HG02840 (cell line): ENCODE data around the gene SPOCD1.

Source experiments
- ATAC-seq: cut with Tn5 transposase; IDR thresholded peaks from one replicate; pipeline ENCODE4 v1.9.1; 2021; ENCODE audit warnings: mild to moderate bottlenecking, moderate library complexity, moderate number of reproducible peaks; ENCODE audit not compliant: unreplicated experiment, low FRiP score

SPOCD1 gene

DNA sequence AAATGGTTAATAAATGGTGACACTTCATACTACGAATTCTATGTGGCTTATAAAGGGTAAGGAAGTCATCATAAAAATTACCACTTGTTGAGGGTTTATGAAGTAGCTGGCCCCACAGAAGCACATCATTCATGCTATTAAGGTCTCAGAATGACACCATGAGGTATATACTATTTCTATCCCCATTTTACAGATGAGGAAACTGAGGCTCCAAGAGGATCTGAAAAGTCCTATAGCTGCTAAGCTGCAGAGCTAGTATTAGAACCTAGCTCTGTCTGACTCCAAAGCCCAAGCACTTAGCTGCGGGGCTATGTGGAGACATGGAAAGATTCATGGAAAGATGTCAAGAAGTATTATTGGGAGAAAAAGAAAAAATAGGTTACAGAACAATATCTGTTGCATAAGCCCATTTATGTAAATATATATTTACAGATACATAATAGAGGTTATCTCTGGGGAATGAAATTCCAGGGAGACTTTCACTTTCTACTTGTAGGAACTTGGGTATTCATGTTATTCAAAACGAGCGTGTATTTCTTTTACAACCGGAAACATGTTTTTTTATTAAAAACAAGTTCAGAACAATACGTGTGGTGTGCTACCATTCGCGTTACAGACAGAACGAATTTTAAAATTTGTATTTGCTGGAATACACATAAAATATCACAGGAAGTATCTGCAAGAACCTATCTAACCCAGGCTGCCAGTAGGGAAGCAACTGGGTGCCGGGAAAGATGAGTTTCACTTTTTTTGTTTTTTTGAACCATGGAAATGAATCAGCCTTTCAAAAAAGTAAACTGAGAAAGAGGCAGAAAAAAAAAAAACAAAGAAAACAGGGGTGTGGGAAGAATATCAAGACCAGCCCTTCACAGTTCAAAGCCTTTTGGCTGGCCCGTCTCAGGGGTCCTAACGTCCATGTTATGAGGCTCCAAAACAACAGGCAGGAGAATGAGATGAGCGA is 13.4 kb downstream of the SPOCD1 start:
- no peak for ATAC-seq

DNA sequence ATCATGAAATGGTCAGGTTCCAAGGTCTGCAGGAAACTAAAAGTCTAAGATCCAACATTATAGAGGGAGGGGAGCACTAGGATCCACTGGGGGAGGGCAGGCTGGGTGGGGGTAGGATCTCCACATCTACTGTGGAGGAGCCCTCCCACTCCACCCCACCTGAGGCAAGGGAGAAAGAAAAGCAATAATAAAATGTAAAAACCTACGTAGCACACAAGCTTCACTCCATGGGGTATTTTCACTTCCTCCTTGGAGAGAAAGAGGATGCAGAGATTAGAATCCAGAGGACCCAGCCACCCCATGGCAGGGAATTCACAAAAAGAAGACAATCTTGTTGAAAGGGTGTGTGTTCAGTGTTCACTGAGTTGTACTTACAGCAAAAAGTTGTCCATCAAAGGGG is 14.4 kb downstream of the SPOCD1 start:
- no peak for ATAC-seq

DNA sequence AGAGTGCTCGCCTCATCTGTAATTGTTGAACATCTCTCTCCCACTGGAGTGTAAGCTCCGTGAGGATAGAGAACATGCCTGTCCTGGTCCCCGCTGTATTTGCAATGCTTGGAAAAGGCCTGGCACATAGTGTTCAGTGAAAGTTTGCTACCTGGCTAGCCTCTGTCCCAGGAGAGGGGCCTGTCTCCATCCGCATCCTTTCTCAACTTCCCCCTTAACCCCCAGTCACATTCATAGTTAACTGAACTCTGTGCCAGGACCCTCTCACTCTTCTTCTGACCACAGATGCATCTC is 15.2 kb downstream of the SPOCD1 start:
- ATAC-seq, result no peak

DNA sequence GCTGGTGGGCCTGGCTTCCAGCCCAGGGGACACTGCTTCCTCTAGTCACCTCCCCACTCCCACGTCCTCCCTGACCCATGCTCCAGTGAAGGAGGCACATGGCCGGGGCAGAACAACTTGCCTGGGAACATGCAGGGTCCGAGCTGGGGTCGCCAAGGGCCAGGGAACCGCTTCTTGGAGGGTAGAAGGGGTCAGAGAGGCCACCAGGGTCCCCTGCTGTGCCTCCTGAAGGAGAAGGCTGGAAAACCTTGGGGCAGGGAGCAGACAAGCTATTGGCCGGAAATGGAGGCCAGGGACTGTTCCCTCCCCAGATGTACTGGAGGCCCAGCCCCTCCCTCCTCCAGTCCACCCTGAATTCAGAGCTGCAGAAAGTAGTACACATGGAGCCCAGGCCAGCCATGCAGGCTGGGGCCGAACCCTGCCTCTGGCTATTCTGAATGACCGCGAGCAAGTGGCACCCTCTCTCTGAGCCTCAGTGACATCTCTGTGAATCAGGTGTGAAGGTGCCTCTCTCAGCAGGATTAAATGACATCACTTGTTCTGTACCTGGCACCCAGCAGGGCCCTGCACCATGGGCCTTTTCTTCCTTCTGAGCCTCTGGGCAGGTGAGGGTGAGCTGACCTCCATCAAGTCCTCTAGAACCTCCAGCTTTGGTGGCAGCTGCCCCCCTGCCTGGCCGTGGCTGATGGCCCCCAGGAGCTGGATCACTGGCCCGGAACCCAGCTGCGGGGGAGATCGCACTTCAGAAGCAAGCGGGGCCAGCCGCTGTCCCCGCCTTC is 15.7 kb downstream of the SPOCD1 start:
- no peak for ATAC-seq

DNA sequence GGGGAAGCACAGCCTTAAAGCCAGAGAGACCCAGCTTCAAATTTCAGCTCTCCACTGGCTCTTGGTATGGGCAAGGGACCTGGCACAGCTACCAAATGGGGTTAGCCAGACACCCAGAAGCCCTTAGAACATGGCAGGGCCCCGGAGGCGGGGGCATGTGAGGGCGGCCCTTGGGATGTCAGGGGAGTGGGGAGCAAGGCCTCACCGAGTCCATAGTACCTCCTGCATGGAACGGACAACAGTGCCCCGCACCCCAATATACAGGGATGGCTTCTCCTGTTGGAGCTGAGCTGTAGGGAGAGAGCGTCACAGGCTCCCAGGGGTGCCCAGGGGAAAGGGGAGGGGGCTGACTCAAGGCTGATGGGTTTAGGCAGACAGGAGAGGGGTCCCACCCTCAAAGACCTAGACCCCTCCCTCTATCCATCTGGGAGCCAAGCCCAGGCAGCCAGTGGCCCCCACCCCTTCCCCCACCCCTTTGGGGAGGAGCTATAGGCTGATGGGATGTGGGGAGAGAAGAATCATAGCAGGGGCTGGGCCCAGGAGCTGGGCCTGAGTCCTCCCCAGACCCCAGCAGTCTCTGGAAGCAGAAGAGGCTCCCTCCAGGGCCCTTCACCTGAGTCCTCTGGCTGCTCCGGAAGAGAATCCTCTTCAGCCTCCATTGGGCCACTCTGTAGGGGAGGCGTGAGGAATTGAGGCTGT is 16.5 kb downstream of the SPOCD1 start:
- no peak for ATAC-seq

DNA sequence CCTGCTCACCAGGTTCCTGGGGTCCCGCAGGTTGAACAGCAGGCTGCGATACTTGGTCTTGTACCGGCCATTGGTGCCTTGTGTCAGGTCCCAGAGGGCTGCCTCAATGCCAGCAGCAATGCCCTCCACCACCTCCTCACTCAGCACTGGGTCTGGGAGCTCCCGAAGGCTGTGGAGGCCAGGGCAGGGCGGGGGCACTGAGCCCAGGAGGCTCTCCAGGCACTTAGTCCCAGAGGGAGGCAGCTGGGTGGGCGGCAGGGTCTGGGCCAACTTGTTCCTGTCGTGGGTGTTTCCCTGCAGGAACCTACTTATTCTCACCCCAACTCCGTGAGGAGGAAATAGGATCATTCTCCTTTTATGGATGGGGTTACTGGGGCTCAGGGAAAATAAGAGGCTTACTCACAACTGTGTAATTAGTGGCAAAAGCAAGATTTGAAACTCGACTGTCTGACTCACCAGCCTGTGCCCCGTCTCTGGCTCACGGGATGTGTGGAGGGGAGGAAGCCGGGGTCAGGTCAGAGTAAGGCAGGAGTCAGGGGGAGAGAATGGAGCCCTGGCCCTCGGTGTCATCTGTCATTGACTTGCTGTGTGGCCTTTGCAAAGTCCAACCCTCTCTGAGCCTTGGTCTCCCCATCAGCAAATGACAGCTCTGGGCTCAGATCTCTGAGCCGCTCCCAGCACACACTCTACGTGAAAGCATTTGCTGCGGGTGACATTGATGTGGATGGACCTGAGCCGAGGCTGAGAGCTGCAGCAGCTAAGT is 17.2 kb downstream of the SPOCD1 start:
- ATAC-seq, result no peak

DNA sequence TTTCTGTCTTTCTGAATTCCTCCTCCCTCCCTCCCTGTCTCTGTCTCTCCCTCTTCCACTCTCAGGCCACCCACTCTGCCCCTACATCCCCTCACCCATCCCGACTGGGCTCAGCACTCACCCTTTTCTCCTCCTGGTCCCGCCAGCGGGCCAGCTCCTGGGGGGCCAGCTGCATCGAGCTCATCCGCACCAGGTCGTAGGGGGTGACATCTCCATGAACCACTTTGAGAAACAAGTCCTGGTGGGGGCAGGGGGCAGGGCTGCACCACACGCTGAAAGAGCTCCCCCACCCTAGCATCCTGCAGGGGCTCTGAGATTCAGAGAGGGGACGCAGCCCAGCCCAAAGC is 17.8 kb downstream of the SPOCD1 start:
- ATAC-seq, result no peak

DNA sequence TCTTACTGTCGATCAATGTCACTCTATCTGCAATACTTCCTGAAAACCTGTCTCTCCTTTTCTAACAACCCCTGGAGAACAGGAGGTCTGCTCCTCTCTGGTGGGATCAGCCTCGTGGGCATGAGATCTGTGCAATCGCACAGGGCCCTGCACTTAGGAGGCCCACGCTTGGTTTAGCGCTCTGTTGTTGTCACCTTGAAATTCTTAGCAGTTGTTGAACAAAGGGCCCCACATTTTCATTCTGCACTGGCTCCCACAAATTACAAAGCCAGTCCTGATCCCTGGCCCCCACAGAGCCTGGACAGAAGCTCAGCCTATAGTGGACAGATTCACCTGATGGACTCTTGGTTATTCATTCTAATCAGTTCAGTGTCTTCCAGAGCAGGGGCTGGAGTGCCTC is 18.6 kb downstream of the SPOCD1 start:
- ATAC-seq, result no peak

DNA sequence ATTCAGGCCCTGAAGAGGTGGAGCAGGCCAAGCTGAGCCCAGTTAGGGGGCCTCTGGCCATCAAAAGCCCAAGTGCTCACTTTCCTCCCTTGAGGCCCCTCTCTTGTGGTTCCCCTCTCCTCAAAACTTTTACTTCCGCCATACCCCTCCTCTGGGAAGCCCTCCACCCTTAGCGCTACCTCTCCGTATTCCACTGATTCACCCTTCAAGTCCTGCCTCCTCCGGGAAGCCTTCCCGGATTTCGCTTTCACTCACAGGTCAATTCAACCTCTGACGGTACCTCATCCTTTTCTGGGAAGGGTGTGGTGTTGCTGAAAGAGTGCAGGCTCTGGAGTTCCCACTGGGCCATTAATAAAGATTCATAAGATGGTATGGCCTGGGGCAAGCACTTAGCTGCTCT is 19.1 kb downstream of the SPOCD1 start:
- no peak for ATAC-seq

DNA sequence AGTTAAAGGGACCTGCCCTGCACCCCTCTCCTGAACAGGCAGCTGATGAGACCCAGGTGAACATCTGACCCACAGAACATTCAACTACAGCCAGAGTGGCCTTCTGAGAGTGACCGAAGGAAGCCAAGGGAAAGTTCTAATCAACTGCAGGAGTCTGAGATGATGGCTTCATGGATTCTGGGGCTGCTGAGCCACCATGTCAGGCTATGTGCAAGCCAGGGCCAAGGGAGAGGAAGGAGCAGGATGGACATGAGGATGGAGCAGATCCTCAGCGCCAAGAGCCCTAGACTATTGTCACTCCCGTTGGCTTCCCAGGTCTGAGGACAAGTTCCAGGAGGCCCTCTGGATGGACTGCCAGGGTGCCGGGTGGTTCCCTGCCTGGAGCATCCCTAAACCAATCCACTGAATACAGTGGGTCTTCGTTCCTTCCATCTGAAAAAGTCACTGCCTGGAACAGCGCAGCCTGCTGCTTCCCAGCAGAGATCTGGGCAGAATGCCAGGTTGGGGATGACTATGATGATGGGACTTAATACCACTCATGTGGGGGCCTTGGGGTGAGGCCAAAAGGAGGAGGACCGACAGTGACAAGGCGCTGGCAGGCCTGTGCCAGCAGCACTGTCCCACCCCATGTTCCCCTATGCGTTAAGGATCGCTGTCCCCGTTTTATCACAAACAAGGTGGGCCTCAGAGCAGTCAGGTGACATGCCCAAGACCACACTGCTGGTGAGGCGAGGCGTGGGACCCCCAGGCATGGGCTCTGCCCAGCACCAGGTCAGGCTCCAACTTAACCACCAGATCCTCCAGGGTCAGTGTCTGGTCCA is 19.8 kb downstream of the SPOCD1 start:
- ATAC-seq, result no peak

DNA sequence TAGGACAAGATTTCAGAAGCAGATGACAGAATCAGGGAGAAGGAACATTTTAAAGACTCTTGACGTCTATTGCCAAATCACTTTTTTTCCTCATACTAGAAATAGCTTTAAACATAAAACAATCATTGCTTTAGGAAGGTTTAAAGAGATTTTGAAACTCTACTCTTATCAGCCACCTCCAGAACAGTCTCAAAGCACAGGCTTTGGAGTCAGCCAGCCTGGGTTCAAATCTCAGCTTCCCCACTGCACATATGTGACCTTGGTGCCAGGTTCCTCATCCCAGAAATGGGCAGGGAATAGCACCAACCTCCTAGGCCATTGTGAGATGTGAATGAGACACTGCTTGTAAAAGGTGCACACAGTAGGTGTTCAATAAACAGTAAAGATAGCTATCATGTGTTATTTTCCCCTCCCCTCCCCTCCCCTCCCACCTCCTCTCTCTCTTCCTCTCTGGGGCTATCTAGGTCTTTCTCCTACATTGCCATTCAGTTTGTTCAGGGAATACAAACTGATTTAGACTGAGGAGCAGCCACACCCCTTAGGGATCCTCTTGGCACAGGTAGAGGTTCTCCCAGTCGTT is 20.6 kb downstream of the SPOCD1 start:
- ATAC-seq, result no peak

DNA sequence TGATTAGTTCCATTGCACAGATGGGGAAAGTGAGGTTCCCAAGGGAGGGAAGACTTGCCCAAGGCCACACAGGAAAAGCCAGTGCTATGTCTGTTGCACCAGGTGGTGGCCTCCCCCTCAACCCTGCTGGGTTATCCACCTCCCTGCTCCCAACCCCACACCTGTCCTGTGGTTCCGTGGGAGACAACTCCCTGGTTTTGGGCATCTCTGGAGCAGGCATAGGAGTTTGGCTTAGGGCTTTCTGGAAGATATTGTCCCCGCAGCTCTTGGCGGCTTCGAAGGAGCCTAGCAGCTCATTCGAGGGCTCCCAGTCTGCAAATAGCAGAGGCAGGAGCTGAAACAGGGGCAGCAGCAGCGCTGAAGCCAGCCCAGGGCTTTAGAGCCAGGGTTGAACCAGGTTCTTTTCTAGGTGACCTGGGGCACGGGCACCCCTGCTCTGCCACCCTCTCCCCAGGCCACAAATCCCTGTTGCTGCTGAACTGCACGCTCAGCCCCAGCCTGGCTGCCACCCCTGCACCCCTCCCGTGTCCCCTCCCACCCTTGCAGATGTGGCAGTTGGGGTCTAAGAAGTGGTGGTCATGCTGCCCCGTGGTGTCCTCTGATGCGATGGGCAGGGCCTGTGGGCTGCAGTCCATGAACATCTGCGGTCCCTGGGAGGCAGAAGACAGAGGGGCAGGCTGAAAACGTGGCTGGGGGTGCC is 22.1 kb downstream of the SPOCD1 start:
- no peak for ATAC-seq

DNA sequence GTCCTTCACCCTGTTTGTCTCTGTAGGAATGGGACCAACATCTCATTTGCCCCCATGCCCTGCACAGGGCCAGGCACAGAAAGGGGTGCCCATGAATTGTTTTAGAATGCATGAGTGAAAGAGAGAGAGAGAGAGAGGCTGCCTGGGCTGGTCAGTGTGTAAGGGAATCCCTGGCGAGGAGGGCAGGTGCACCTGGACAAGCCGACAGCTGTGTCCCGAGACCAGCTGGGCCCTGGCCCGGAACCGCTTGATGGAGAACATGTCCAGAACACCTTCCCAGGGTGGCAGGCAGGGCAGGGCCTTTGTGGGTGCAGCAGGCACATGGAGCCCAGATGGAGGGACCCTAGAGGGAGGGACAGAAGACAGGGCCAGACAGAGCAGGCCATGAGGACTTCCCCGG is 22.7 kb downstream of the SPOCD1 start:
- no peak for ATAC-seq

DNA sequence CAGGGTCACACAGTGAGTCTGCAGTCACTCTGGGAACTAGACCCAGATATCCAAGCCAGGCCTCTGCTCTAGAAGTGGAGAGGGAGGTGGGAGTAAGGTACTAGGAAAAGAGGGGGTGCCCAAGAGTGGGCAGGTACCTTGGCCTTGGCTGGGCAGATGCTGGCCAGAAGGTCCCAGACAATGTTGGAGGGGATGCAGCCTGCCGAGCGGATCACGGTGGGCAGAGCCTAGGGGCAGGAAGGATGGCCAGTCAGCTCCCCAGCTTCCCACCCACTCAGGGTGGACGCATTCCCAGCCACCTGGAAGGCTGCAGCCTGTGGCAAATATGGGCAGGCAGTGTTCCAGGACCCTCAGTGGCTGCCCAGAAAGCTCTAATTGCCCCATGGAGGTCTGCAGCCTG is 23.3 kb downstream of the SPOCD1 start:
- ATAC-seq, result no peak

DNA sequence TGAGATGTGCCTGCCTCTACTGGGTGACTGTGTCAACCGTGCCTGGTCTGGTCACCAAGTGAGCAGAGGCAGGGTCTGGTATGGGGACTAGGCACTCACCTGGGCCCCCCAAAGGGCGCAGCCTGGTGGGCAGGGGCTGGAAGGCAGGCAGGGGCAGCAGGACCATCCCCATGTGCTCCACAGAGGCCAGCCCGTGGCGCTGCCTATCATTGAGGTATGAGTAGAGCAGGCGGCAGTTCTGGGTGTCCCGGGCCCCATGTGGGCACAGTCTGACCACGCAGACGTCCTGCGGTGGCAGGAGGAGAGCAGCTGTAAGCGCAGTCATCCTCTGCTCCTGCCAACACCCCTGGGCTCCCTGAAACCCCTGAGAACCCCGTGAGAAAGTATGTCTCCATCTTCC is 23.7 kb downstream of the SPOCD1 start:
- no peak for ATAC-seq

DNA sequence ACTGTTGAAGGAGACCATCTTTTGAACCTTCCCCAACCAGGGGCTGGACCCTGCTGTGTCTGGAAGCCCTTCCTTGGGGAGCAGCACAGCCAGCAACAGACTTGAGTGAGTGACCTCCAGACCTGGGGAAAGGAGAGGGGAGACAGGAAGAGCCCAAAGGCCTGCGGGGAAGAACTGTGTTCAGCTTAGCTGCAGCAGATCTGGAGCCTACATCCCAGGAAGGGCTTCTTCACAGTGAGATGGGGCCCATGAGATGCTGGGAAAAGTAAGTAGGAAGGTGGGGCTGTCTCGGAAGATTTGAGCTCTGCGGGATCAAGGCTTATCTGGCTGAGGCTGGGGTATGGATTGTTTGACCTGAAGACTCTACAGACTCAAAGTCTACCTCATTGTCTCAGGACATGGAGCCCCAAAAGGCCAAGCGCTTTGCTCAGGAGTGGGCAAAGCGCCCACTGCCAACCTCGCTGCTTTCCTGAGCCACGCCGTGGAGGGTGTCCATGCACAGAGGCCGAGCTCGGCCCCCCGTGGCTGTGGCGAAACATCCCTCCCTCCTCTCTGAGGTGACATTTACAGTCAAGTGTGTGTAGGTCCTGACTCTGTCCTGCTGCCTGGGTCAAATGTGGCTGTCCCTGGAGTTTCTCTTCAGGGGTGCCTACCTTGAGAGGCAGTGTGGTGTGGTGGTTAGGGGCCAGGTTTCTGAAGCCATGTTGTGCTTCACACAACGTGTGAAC is 24.5 kb downstream of the SPOCD1 start:
- no peak for ATAC-seq

DNA sequence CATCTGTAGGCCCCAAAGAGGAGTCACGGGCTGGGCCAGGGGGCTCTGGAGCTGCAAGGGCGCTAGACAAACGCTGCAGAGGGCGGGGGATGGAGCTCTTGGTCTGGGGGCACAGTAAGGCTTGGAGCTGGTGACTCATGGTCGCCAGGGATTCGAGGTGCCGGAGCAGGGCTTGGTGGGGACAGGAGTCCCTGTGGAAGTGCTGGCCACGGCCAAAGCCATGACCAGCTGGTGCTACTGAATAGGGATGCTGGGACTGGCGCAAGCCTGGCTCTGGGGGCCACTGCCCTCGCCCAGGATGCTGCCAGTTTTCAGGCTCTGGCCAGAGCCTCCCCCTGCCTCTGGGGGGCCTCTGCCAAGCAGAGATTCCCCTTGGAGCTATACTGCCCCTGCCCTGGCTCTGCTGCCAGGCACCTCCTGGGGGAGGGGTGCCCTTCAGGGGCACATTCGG is 25.2 kb downstream of the SPOCD1 start:
- no peak for ATAC-seq

DNA sequence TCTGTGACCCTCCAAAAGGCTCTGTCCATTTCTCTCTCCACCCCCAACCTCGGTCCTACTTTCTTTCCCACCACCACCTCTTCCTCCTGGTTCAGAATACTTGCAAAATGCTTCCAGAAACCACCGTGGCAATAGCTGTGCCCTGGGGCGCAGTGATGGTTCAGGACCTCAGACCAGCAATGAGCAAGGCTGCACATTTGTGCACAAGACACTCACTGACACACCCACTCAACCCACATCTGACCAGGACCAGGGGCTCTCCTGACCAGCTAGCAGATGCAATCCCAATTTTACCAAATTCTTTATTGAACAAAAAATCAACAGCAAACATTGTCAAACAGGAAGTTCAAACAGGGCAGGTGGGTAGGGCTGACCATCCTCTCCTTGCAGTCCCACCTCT is 25.7 kb downstream of the SPOCD1 start:
- no peak for ATAC-seq
